M059J (cell line): Measurements from ENCODE around the gene DOCK8. TPM values are rescaled to one million over a fixed set of nuclear protein-coding genes. Genes with fewer than 3 reads are reported as not detected.
"Not testable (repeated sequence)": the region's sequence is repeated elsewhere in the genome, so short reads cannot be mapped to it uniquely, and the experiment has no call there.

Experiments used
- DNase-seq: peaks from one replicate; pipeline ENCODE4 v3.0.0-alpha.2; 2012; ENCODE audit warnings: low read depth
- total RNA-seq: library from RNA; depleted of rRNA; stranded (reverse); fragments of >200 nt; shearing (Covaris generic); gene quantifications from 2 replicates; pipeline ENCODE4 v1.2.3, GENCODE V29; 2014

The DOCK8 gene
- total RNA-seq, 1 experiment from 2014 or later = 0.49 TPM

GRCh38 chr9:224582-225520, 10.2 kb downstream of the DOCK8 start:
- peak; percentile 95 for DNase-seq

- no peak for DNase-seq
Measured at GRCh38 chr9:227860-228259, 13.2 kb downstream of the DOCK8 start.

- no peak for DNase-seq
Measured at GRCh38 chr9:228929-229695, 14.4 kb downstream of the DOCK8 start.

GRCh38 chr9:231625-232024, 17.0 kb downstream of the DOCK8 start:
- not testable (repeated sequence) for DNase-seq

- DNase-seq = not testable (repeated sequence)
Measured at GRCh38 chr9:233708-234107, 19.0 kb downstream of the DOCK8 start.

GRCh38 chr9:237141-237857, 22.6 kb downstream of the DOCK8 start:
- no peak for DNase-seq

GRCh38 chr9:237858-238345, 23.2 kb downstream of the DOCK8 start:
- DNase-seq = peak; percentile 41

GRCh38 chr9:242461-243080, 27.9 kb downstream of the DOCK8 start:
- no peak for DNase-seq

- DNase-seq = no peak
Measured at GRCh38 chr9:248278-248961, 33.8 kb downstream of the DOCK8 start.

GRCh38 chr9:249025-249424, 34.4 kb downstream of the DOCK8 start:
- DNase-seq = peak; percentile 77

GRCh38 chr9:250039-250438, 35.4 kb downstream of the DOCK8 start:
- DNase-seq = peak; percentile 87

- peak; percentile 18 for DNase-seq
Measured at GRCh38 chr9:250625-251024, 36.0 kb downstream of the DOCK8 start.

- DNase-seq = no peak
Measured at GRCh38 chr9:251398-251797, 36.7 kb downstream of the DOCK8 start.

- no peak for DNase-seq
Measured at GRCh38 chr9:253539-253938, 38.9 kb downstream of the DOCK8 start.

GRCh38 chr9:254516-254915, 39.9 kb downstream of the DOCK8 start:
- DNase-seq = peak; percentile 72

GRCh38 chr9:257957-258356, 43.3 kb downstream of the DOCK8 start:
- DNase-seq = no peak

- peak; percentile 33 for DNase-seq
Measured at GRCh38 chr9:259405-260404, 45.0 kb downstream of the DOCK8 start.

GRCh38 chr9:264231-264630, 49.6 kb downstream of the DOCK8 start:
- no peak for DNase-seq

GRCh38 chr9:265209-265870, 50.7 kb downstream of the DOCK8 start:
- DNase-seq = no peak
